OCI-LY7 (cell line): Measurements from ENCODE around the gene JOSD1. TPM values are rescaled to one million over a fixed set of nuclear protein-coding genes. Genes with fewer than 3 reads are reported as not detected.

ENCODE experiments used
- BruUV-seq: library from RNA; stranded (reverse); fragments of 400-500 nt; replicated peaks from 2 replicates; lab custom pipeline; 2021; lab: Mats Ljungman, UMichigan
- CTCF ChIA-PET: fragments of 300-600 bp; sonication (Branson Sonifier 250); formaldehyde crosslinking; loops from one replicate; lab custom pipeline; 2022; ENCODE audit warnings: antibody characterized with exemption; ENCODE audit not compliant: unreplicated experiment; lab: Charles Lee
- POLR2A ChIA-PET: fragments of 300-600 bp; sonication (Branson Sonifier 250); formaldehyde crosslinking; loops from one replicate; lab custom pipeline; 2022; ENCODE audit warnings: antibody characterized with exemption; lab: Charles Lee
- DNase-seq: peaks from one replicate; pipeline ENCODE4 v3.0.0-alpha.2; 2015; ENCODE audit warnings: low spot score
- H2AFZ ChIP-seq: fragments of 200-600 bp; sonication (generic), shearing (Covaris generic); 2 replicates; pipeline ENCODE4 v1.6.1; 2014; ENCODE audit warnings: mild to moderate bottlenecking, antibody characterized with exemption, low read length, moderate library complexity
- H3K27ac ChIP-seq: fragments of 200-600 bp; sonication (generic); 2 replicates; pipeline ENCODE4 v1.5.1; 2014; ENCODE audit warnings: mixed run types, low read depth, mild to moderate bottlenecking, moderate library complexity, low read length, inconsistent platforms; ENCODE audit not compliant: poor library complexity, severe bottlenecking
- H3K36me3 ChIP-seq: fragments of 200-600 bp; sonication (generic); 2 replicates; pipeline ENCODE4 v1.6.1; 2014; ENCODE audit warnings: mild to moderate bottlenecking, antibody characterized with exemption, low read length, moderate library complexity, mixed read lengths; ENCODE audit not compliant: insufficient read depth
- H3K4me1 ChIP-seq: fragments of 200-600 bp; sonication (generic); 2 replicates; pipeline ENCODE4 v1.5.1; 2014; ENCODE audit warnings: mild to moderate bottlenecking, low read length; ENCODE audit not compliant: insufficient read depth, poor library complexity, severe bottlenecking
- H3K4me2 ChIP-seq: fragments of 200-600 bp; sonication (generic); 2 replicates; pipeline ENCODE4 v1.6.1; 2014; ENCODE audit warnings: mild to moderate bottlenecking, low read length
- H3K4me3 ChIP-seq: fragments of 200-600 bp; sonication (generic); 2 replicates; pipeline ENCODE4 v1.5.1; 2014; ENCODE audit warnings: mild to moderate bottlenecking, low read depth, low read length; ENCODE audit not compliant: poor library complexity, severe bottlenecking
- H3K79me2 ChIP-seq: fragments of 200-600 bp; sonication (generic); 2 replicates; pipeline ENCODE4 v1.6.1; 2016; ENCODE audit warnings: low read depth, mild to moderate bottlenecking, low read length, moderate library complexity, mixed read lengths; ENCODE audit not compliant: insufficient read depth
- H3K9me2 ChIP-seq: fragments of 200-600 bp; sonication (generic); 2 replicates; pipeline ENCODE4 v1.6.1; 2016; ENCODE audit warnings: mild to moderate bottlenecking, low read length, mixed read lengths; ENCODE audit not compliant: insufficient read depth
- H3K9me3 ChIP-seq: fragments of 200-600 bp; sonication (generic); 2 replicates; pipeline ENCODE4 v1.6.1; 2014; ENCODE audit warnings: mild to moderate bottlenecking, mixed run types, low read length, mixed read lengths
- H4K20me1 ChIP-seq: fragments of 200-600 bp; sonication (generic); 2 replicates; pipeline ENCODE4 v1.6.1; 2014; ENCODE audit warnings: mild to moderate bottlenecking, antibody characterized with exemption, low read length, moderate library complexity, mixed read lengths; ENCODE audit not compliant: insufficient read depth
- EZH2phosphoT487 ChIP-seq: fragments of 200-600 bp; sonication (generic); IDR thresholded peaks from 2 replicates; pipeline ENCODE4 v1.6.1; 2018; ENCODE audit warnings: low read depth, borderline replicate concordance, mild to moderate bottlenecking, mixed run types, antibody characterized with exemption, low read length, moderate library complexity, mixed read lengths
- intact Hi-C: fragments of 100-400 bp; cut with micrococcal nuclease; formaldehyde crosslinking; loops from one replicate; pipeline ENCODE4 v1.10.0; 2022; ENCODE audit not compliant: unreplicated experiment
- total RNA-seq, 2 experiments: library from RNA; depleted of rRNA in 1 of 2; stranded (reverse); fragments of >200 nt in 1 of 2; shearing (Covaris generic) in 1 of 2; gene quantifications; 2 replicates each; pipeline ENCODE4 v1.2.3, GENCODE V29; 2014 to 2022
- TF ChIP-seq, protein P1 (sequence below): fragments of 200-600 bp; sonication (generic); conservative IDR thresholded peaks from 2 replicates; pipeline ENCODE4 v1.5.1; 2014; ENCODE audit warnings: mild to moderate bottlenecking, antibody characterized with exemption, low read length, moderate library complexity, mixed read lengths

Gene JOSD1
- total RNA-seq, 2 experiments from 2014 or later: 50.4 to 56.3 TPM

DNA sequence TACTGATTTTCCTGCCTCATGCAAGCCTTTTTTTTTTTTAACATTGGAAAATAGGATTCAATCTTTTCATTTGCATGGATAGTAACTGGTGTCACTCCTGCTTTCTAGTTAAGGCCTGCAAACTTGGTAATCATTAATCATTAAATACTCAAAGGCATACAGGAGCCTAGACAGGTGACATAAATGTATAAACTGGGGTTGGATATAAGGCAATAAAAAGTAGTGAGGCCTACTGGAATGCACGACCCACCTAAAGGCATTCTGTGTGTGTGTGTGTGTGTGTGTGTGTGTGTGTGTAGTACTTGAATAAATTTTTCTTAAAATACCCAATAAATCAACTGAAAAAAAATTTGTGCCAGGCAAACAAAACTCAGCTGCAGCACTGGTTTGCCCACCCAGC is 11.1 kb downstream of the JOSD1 start:
- no peak overlapping the region for H2AFZ ChIP-seq
- BruUV-seq: no TSS peak
- intact Hi-C loops: no loop called here
- no peak overlapping the region for H3K27ac ChIP-seq
- H3K4me3 ChIP-seq: no peak overlapping the region
- no peaks in the 10 kb centered on the region for H3K9me3 ChIP-seq
- peaks cover 93% of the 10 kb centered on the region for H3K36me3 ChIP-seq
- H3K4me2 ChIP-seq: no peak overlapping the region
- no peaks in the 10 kb centered on the region for H3K9me2 ChIP-seq
- DNase-seq: no peak
- ChIA-PET CTCF (no interaction called here), POLR2A (no interaction called here)
- H3K4me1 ChIP-seq: no peaks in the 10 kb centered on the region
- H4K20me1 ChIP-seq: no peaks in the 10 kb centered on the region
- no peaks in the 10 kb centered on the region for H3K79me2 ChIP-seq
- TF ChIP-seq, protein P1, sequence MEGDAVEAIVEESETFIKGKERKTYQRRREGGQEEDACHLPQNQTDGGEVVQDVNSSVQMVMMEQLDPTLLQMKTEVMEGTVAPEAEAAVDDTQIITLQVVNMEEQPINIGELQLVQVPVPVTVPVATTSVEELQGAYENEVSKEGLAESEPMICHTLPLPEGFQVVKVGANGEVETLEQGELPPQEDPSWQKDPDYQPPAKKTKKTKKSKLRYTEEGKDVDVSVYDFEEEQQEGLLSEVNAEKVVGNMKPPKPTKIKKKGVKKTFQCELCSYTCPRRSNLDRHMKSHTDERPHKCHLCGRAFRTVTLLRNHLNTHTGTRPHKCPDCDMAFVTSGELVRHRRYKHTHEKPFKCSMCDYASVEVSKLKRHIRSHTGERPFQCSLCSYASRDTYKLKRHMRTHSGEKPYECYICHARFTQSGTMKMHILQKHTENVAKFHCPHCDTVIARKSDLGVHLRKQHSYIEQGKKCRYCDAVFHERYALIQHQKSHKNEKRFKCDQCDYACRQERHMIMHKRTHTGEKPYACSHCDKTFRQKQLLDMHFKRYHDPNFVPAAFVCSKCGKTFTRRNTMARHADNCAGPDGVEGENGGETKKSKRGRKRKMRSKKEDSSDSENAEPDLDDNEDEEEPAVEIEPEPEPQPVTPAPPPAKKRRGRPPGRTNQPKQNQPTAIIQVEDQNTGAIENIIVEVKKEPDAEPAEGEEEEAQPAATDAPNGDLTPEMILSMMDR: no peak
- no peak for TF ChIP-seq EZH2phosphoT487

DNA sequence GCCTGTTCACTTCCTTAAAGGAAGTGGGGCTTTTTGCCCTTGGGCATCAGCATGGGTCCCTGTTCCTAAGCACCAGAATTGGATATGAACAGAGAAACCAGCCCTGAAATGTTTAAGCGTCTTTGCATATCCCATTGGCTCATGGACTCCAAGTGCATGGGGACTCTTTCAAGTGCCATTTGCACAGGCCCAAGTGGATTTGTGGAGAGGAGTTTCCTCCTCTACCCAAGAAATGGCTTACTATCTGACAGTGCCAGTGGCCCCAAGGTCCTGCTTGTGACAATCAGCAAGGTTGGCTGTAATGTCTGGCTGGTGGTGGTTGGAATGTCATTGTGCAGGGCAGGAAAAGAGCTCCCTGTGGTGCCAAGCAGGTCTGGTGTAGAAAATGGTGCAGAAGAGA is 15.0 kb downstream of the JOSD1 start:
- H3K9me3 ChIP-seq: no peaks in the 10 kb centered on the region
- TF ChIP-seq EZH2phosphoT487: no peak
- TF ChIP-seq, protein P1: no peak
- H3K79me2 ChIP-seq: peaks cover 11% of the 10 kb centered on the region
- H3K4me3 ChIP-seq: no peak overlapping the region
- CTCF ChIA-PET: no interaction called here
- H2AFZ ChIP-seq: no peak overlapping the region
- H3K36me3 ChIP-seq: peaks cover 79% of the 10 kb centered on the region
- no peak for DNase-seq
- no peaks in the 10 kb centered on the region for H3K9me2 ChIP-seq
- POLR2A ChIA-PET: interaction anchor here (0.9 kb wide), 1 partner anchor 12 kb away, joined by 3 read pairs; no protein-coding TSS in a partner anchor
- intact Hi-C loops: no loop called here
- no peak overlapping the region for H3K4me2 ChIP-seq
- no peak overlapping the region for H3K27ac ChIP-seq
- H4K20me1 ChIP-seq: no peaks in the 10 kb centered on the region
- no TSS peak for BruUV-seq
- peaks cover 11% of the 10 kb centered on the region for H3K4me1 ChIP-seq

DNA sequence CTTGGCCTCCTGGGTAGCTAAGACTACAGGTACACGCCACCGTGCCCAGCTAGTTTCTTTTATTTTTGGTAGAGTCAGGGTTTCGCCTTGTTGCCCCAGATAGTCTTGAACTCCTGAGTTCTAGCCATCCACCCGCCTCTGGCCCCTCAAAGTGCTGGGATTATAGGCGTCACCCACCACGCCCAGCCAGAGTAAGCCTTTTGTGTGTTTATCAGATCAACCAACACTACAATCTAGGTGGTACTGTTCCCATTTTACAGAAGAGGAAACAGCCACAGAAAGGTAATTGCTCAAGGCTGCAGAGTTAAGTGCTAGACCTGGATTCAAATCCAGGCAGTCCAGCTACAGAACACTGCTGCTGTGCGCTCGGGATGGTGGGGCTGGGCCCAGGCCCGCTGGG is 15.8 kb downstream of the JOSD1 start:
- POLR2A ChIA-PET: no interaction called here
- H3K4me2 ChIP-seq: no peak overlapping the region
- peaks cover 71% of the 10 kb centered on the region for H3K36me3 ChIP-seq
- no peak for TF ChIP-seq EZH2phosphoT487
- TF ChIP-seq, protein P1: no peak
- H2AFZ ChIP-seq: no peak overlapping the region
- no peak overlapping the region for H3K27ac ChIP-seq
- no peak for DNase-seq
- H3K4me1 ChIP-seq: peaks cover 11% of the 10 kb centered on the region
- BruUV-seq: no TSS peak
- peaks cover 11% of the 10 kb centered on the region for H3K79me2 ChIP-seq
- no peaks in the 10 kb centered on the region for H3K9me3 ChIP-seq
- no peak overlapping the region for H3K4me3 ChIP-seq
- H4K20me1 ChIP-seq: no peaks in the 10 kb centered on the region
- intact Hi-C loops: no loop called here
- CTCF ChIA-PET: no interaction called here
- no peaks in the 10 kb centered on the region for H3K9me2 ChIP-seq
